ENCODE results near the gene ARHGAP19. TPM values are rescaled to one million over a fixed set of nuclear protein-coding genes. Genes with fewer than 3 reads are reported as not detected.

Gene ARHGAP19
- polyA plus RNA-seq, 1 of the 3 experiments (the other 2 are of a cell fraction) = 3.8 TPM

- Histone ChIP-seq H3K4me3 (ENCODE audit: low read depth in 2 of 2, low read length in 1 of 2) (no peak overlapping the region), H3K9me2 (no peaks in the 10 kb centered on the region), H3K36me3 (replicated peaks in 1 of 2; ENCODE audit: control insufficient read depth in 1 of 2, insufficient read depth in 2 of 2, low read length in 1 of 2) (no peaks in the 10 kb centered on the region), H3K79me2 (ENCODE audit: insufficient read depth) (no peaks in the 10 kb centered on the region), H3K4me1 (ENCODE audit: control insufficient read depth in 1 of 2, insufficient read depth in 2 of 2, low read depth in 1 of 2, low read length in 1 of 2) (no peaks in the 10 kb centered on the region), H3K27me3 (ENCODE audit: insufficient read depth) (no peaks in the 10 kb centered on the region), H3F3A (replicated peaks; ENCODE audit: insufficient read depth) (no peaks in the 10 kb centered on the region), H2AFZ (ENCODE audit: low read depth) (no peak overlapping the region), H3K4me2 (no peak overlapping the region), H3K9ac (no peak overlapping the region), H3K9me3 (no peaks in the 10 kb centered on the region), H3K27ac (ENCODE audit: low read depth in 2 of 2, low read length in 1 of 2) (no peak overlapping the region), H4K20me1 (ENCODE audit: insufficient read depth) (no peaks in the 10 kb centered on the region)
- ChIA-PET CTCF (interaction anchor here (0.6 to 1.2 kb wide), 2 partner anchors 20 to 882 kb away, joined by 3 read pairs; no protein-coding TSS in a partner anchor), POLR2A (no interaction called here)
- TF ChIP-seq YY1 (IDR thresholded peaks at IDR 0.05; ENCODE audit: low read depth) (no peak), ELF1 (IDR thresholded peaks at IDR 0.05) (no peak), MXI1 (IDR thresholded peaks at IDR 0.05; ENCODE audit: low read depth, low read length) (no peak), NFIC (IDR thresholded peaks at IDR 0.05; ENCODE audit: borderline replicate concordance) (no peak), PBX3 (IDR thresholded peaks at IDR 0.05) (no peak), SIN3A (IDR thresholded peaks at IDR 0.05; ENCODE audit: borderline replicate concordance, low read depth, low read length) (no peak), IRF3 (IDR thresholded peaks at IDR 0.05; ENCODE audit: low read depth, low read length) (no peak), RAD21 (IDR thresholded peaks at IDR 0.05; ENCODE audit: low read length) (no peak), RFX5 (IDR thresholded peaks at IDR 0.05; ENCODE audit: low read length) (no peak), EZH2phosphoT487 (IDR thresholded peaks at IDR 0.05; ENCODE audit: borderline replicate concordance, low read depth) (no peak), REST (IDR thresholded peaks at IDR 0.05; ENCODE audit: low read depth, low read length) (no peak), CTCF (IDR thresholded peaks at IDR 0.05) (no peak)
- WGBS (ENCODE audit: low lambda C conversion rate) = 94% methylated on average over 1 of the region's 1 CpG
- DNase-seq = no peak
Observed at GRCh38 chr10:97307441-97307840, 15.0 kb upstream of the ARHGAP19 start.
